H9 (cell line): ENCODE measurements around the gene DIRAS2. TPM values are rescaled to one million over a fixed set of nuclear protein-coding genes. Genes with fewer than 3 reads are reported as not detected.
"Not testable (repeated sequence)": the region's sequence is repeated elsewhere in the genome, so short reads cannot be mapped to it uniquely, and the experiment has no call there.

ENCODE experiments used
- DNase-seq: peaks from one replicate; pipeline ENCODE4 v3.0.0-alpha.2; 2017
- H2AFZ ChIP-seq: one replicate; pipeline ENCODE4 v1.6.1; 2013; ENCODE audit warnings: mild to moderate bottlenecking, low read length, control low read depth, moderate library complexity
- H2AK5ac ChIP-seq: 2 replicates; pipeline ENCODE4 v1.6.1; 2013; ENCODE audit warnings: low read length, control low read depth, mixed read lengths; ENCODE audit not compliant: insufficient read length
- H2BK120ac ChIP-seq: one replicate; pipeline ENCODE4 v1.6.1; 2013; ENCODE audit warnings: low read depth, mild to moderate bottlenecking, low read length, control low read depth, inconsistent platforms; ENCODE audit not compliant: poor library complexity, severe bottlenecking
- H2BK12ac ChIP-seq: 2 replicates; pipeline ENCODE4 v1.6.1; 2013; ENCODE audit warnings: low read length, control low read depth, mixed read lengths, low read depth; ENCODE audit not compliant: insufficient read length
- H2BK15ac ChIP-seq: 2 replicates; pipeline ENCODE4 v1.6.1; 2013; ENCODE audit warnings: low read depth, low read length, control low read depth
- H2BK20ac ChIP-seq: one replicate; pipeline ENCODE4 v1.6.1; 2013; ENCODE audit warnings: low read depth, mild to moderate bottlenecking, low read length, control low read depth, inconsistent platforms; ENCODE audit not compliant: poor library complexity, severe bottlenecking
- H2BK5ac ChIP-seq: 2 replicates; pipeline ENCODE4 v1.6.1; 2013; ENCODE audit warnings: low read length, control low read depth, mixed read lengths; ENCODE audit not compliant: insufficient read length
- H3K14ac ChIP-seq: 2 replicates; pipeline ENCODE4 v1.6.1; 2013; ENCODE audit warnings: low read length, control low read depth; ENCODE audit not compliant: insufficient read depth
- H3K18ac ChIP-seq: 2 replicates; pipeline ENCODE4 v1.6.1; 2013; ENCODE audit warnings: low read depth, mild to moderate bottlenecking, mixed read lengths, low read length, control low read depth; ENCODE audit not compliant: insufficient read length
- H3K23ac ChIP-seq: 2 replicates; pipeline ENCODE4 v1.6.1; 2013; ENCODE audit warnings: low read length, control low read depth, mixed read lengths, low read depth; ENCODE audit not compliant: insufficient read length
- H3K23me2 ChIP-seq: 2 replicates; pipeline ENCODE4 v1.6.1; 2013; ENCODE audit warnings: low read depth, mild to moderate bottlenecking, mixed read lengths, low read length, control low read depth; ENCODE audit not compliant: insufficient read length, poor library complexity, severe bottlenecking
- H3K27ac ChIP-seq: 2 replicates; pipeline ENCODE4 v1.5.1; 2013; ENCODE audit warnings: low read length, control low read depth, mixed read lengths, low read depth; ENCODE audit not compliant: insufficient read length
- H3K27me3 ChIP-seq: 2 replicates; pipeline ENCODE4 v1.6.1; 2013; ENCODE audit warnings: low read length, control low read depth, inconsistent platforms; ENCODE audit not compliant: insufficient read depth
- H3K4ac ChIP-seq: 2 replicates; pipeline ENCODE4 v1.6.1; 2013; ENCODE audit warnings: low read depth, mild to moderate bottlenecking, control low read depth, inconsistent platforms, low read length, moderate library complexity
- H3K4me1 ChIP-seq: 2 replicates; pipeline ENCODE4 v1.6.1; 2013; ENCODE audit warnings: low read length, control low read depth, inconsistent platforms; ENCODE audit not compliant: insufficient read depth
- H3K4me2 ChIP-seq: 2 replicates; pipeline ENCODE4 v1.6.1; 2013; ENCODE audit warnings: low read length, control low read depth, mixed read lengths; ENCODE audit not compliant: insufficient read length, insufficient read depth
- H3K56ac ChIP-seq: 2 replicates; pipeline ENCODE4 v1.6.1; 2013; ENCODE audit warnings: low read depth, mild to moderate bottlenecking, mixed read lengths, low read length, control low read depth; ENCODE audit not compliant: insufficient read length
- H3K79me1 ChIP-seq: 2 replicates; pipeline ENCODE4 v1.6.1; 2013; ENCODE audit warnings: low read depth, mild to moderate bottlenecking, moderate library complexity, low read length, control low read depth, inconsistent platforms; ENCODE audit not compliant: insufficient read depth, poor library complexity, severe bottlenecking
- H3K79me2 ChIP-seq: 2 replicates; pipeline ENCODE4 v1.6.1; 2013; ENCODE audit warnings: low read length, control low read depth, inconsistent platforms; ENCODE audit not compliant: insufficient read depth
- H3K9ac ChIP-seq: 2 replicates; pipeline ENCODE4 v1.6.1; 2013; ENCODE audit warnings: low read length, control low read depth, mixed read lengths; ENCODE audit not compliant: insufficient read length; ENCODE audit errors: extremely low read depth
- H3K9me3 ChIP-seq: one replicate; pipeline ENCODE4 v1.6.1; 2013; ENCODE audit warnings: low read depth, low read length, inconsistent platforms; ENCODE audit not compliant: control insufficient read depth
- H3T11ph ChIP-seq: one replicate; pipeline ENCODE4 v1.6.1; 2013; ENCODE audit warnings: mild to moderate bottlenecking, low read length, control low read depth, inconsistent platforms
- H4K20me1 ChIP-seq: one replicate; pipeline ENCODE4 v1.6.1; 2013; ENCODE audit not compliant: control insufficient read depth, insufficient read length, insufficient read depth
- H4K5ac ChIP-seq: 2 replicates; pipeline ENCODE4 v1.6.1; 2013; ENCODE audit warnings: low read depth, mild to moderate bottlenecking, mixed read lengths, low read length, control low read depth; ENCODE audit not compliant: insufficient read length
- H4K8ac ChIP-seq: replicated peaks from 2 replicates; pipeline ENCODE4 v1.6.1; 2013; ENCODE audit warnings: low read length, control low read depth, mixed read lengths, low read depth; ENCODE audit not compliant: insufficient read length
- H4K91ac ChIP-seq: 2 replicates; pipeline ENCODE4 v1.6.1; 2013; ENCODE audit warnings: low read depth, mild to moderate bottlenecking, moderate library complexity, mixed read lengths, low read length, control low read depth; ENCODE audit not compliant: insufficient read length
- H3K27ac Mint-ChIP-seq, 3 experiments: 2 replicates in 2 of 3; 3 replicates in 1 of 3; pipeline ENCODE4 v1.8.0; 2020 to 2021; ENCODE audit warnings: mixed read lengths in 3 of 3, mild to moderate bottlenecking in 1 of 3, moderate library complexity in 1 of 3
- H3K27me3 Mint-ChIP-seq: 2 replicates; pipeline ENCODE4 v1.8.0; 2021; ENCODE audit warnings: low read depth, mild to moderate bottlenecking, moderate library complexity, mixed read lengths
- H3K36me3 Mint-ChIP-seq, 3 experiments: 2 replicates in 2 of 3; 3 replicates in 1 of 3; pipeline ENCODE4 v1.8.0; 2020 to 2021; ENCODE audit warnings: low read depth in 3 of 3, mixed read lengths in 3 of 3; ENCODE audit not compliant: insufficient read depth in 1 of 3
- H3K4me1 Mint-ChIP-seq, 2 experiments: 2 replicates each; pipeline ENCODE4 v1.8.0; 2020; ENCODE audit warnings: mixed read lengths in 2 of 2
- H3K4me3 Mint-ChIP-seq, 2 experiments: 2 replicates in 1 of 2; 3 replicates in 1 of 2; pipeline ENCODE4 v1.8.0; 2020 to 2021; ENCODE audit warnings: mild to moderate bottlenecking in 2 of 2, mixed read lengths in 2 of 2, moderate library complexity in 1 of 2
- H3K9me3 Mint-ChIP-seq, 2 experiments: 2 replicates in 1 of 2; 3 replicates in 1 of 2; pipeline ENCODE4 v1.8.0; 2020; ENCODE audit warnings: mild to moderate bottlenecking in 2 of 2, mixed read lengths in 2 of 2, moderate library complexity in 1 of 2
- WGBS: extraction: QIAGEN DNeasy Blood & Tissue Kit; methylation state at CpG from one replicate; pipeline ENCODE4 v1.1.7; 2013; ENCODE audit warnings: missing lambda C conversion rate, low lambda C conversion rate, mixed read lengths; ENCODE audit not compliant: insufficient read length; ENCODE audit errors: extremely low coverage; 5-methylcytosine and 5-hydroxymethylcytosine counted together
- total RNA-seq: library from RNA; stranded (reverse); gene quantifications from 2 replicates; pipeline ENCODE4 v1.2.1, GENCODE V29; 2021
- TF ChIP-seq, protein P1 (sequence below): fragments of 200-600 bp; sonication (generic); conservative IDR thresholded peaks from 3 replicates; pipeline ENCODE4 v1.8.0; 2021; ENCODE audit warnings: antibody characterized with exemption, mild to moderate bottlenecking

Gene DIRAS2
- total RNA-seq, 1 experiment from 2014 or later = not detected

- DNase-seq = no peak
- Histone ChIP-seq H3K23ac (no peak overlapping the region), H2AFZ (no peak overlapping the region), H3K4me1 (no peaks in the 10 kb centered on the region), H2BK5ac (no peak overlapping the region), H3K27ac (no peak overlapping the region), H3T11ph (no peak overlapping the region), H4K8ac (no peak overlapping the region), H3K4me2 (no peak overlapping the region), H2BK20ac (no peak overlapping the region), H3K56ac (no peak overlapping the region), H2BK15ac (no peak overlapping the region), H3K4ac (no peak overlapping the region), H3K9ac (no peak overlapping the region), H3K79me2 (no peaks in the 10 kb centered on the region), H2BK12ac (no peak overlapping the region), H2AK5ac (no peak overlapping the region), H4K5ac (no peak overlapping the region), H3K23me2 (no peaks in the 10 kb centered on the region), H3K9me3 (no peaks in the 10 kb centered on the region), H4K20me1 (no peaks in the 10 kb centered on the region), H4K91ac (no peak overlapping the region), H3K14ac (no peak overlapping the region), H2BK120ac (no peak overlapping the region), H3K79me1 (no peaks in the 10 kb centered on the region), H3K18ac (no peak overlapping the region), H3K27me3 (no peaks in the 10 kb centered on the region)
- TF ChIP-seq, protein P1, sequence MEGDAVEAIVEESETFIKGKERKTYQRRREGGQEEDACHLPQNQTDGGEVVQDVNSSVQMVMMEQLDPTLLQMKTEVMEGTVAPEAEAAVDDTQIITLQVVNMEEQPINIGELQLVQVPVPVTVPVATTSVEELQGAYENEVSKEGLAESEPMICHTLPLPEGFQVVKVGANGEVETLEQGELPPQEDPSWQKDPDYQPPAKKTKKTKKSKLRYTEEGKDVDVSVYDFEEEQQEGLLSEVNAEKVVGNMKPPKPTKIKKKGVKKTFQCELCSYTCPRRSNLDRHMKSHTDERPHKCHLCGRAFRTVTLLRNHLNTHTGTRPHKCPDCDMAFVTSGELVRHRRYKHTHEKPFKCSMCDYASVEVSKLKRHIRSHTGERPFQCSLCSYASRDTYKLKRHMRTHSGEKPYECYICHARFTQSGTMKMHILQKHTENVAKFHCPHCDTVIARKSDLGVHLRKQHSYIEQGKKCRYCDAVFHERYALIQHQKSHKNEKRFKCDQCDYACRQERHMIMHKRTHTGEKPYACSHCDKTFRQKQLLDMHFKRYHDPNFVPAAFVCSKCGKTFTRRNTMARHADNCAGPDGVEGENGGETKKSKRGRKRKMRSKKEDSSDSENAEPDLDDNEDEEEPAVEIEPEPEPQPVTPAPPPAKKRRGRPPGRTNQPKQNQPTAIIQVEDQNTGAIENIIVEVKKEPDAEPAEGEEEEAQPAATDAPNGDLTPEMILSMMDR = no peak
- no CpG with 5 or more reads among the region's 3 CpGs for WGBS
- H3K27me3 Mint-ChIP-seq = no peaks in the 10 kb centered on the region; the same call in 1 of the 2 replicates
- no peak overlapping the region for H3K27ac Mint-ChIP-seq
- H3K9me3 Mint-ChIP-seq = no peaks in the 10 kb centered on the region
- H3K36me3 Mint-ChIP-seq = no peaks in the 10 kb centered on the region; a peak in 1 of 7 replicates
- no peaks in the 10 kb centered on the region for H3K4me1 Mint-ChIP-seq
- H3K4me3 Mint-ChIP-seq = no peak overlapping the region
These were observed 15.6 kb upstream of the DIRAS2 start for GRCh38 chr9:90658181-90658580.

DNA sequence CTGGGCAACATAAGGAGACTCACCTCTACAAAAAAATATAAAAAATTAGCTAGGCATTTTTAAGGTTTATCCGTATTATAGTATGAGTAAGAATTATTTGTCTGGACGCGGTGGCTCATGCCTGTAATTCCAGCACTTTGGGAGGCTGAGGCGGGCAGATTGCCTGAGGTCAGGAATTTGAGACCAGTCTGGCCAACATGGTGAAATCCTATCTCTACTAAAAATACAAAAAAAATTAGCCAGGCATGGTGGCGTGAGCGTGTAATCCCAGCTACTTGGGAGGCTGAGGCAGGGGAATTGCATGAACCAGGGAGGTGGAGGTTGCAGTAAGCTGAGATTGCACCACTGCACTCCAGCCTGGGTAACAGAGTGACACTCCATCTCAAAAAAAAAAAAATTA, 14.3 kb upstream of the DIRAS2 start:
- H4K8ac ChIP-seq, H3T11ph ChIP-seq, H2BK12ac ChIP-seq, H3K56ac ChIP-seq, H3K23ac ChIP-seq, H2BK5ac ChIP-seq, H3K4me1 Mint-ChIP-seq, H4K91ac ChIP-seq, H3K9me3 Mint-ChIP-seq, H3K4me3 Mint-ChIP-seq, H2AK5ac ChIP-seq, H3K14ac ChIP-seq, H3K79me1 ChIP-seq, H4K20me1 ChIP-seq, H3K27me3 Mint-ChIP-seq, H3K4me2 ChIP-seq, H4K5ac ChIP-seq, H3K36me3 Mint-ChIP-seq, H3K79me2 ChIP-seq, H3K4me1 ChIP-seq, H2BK15ac ChIP-seq, H3K9me3 ChIP-seq, H3K23me2 ChIP-seq, H2BK20ac ChIP-seq, H2AFZ ChIP-seq, H3K27me3 ChIP-seq, H3K27ac Mint-ChIP-seq, H3K4ac ChIP-seq, H2BK120ac ChIP-seq, H3K27ac ChIP-seq, H3K18ac ChIP-seq, H3K9ac ChIP-seq, DNase-seq: not testable (repeated sequence)
- no CpG with 5 or more reads among the region's 6 CpGs for WGBS
